Skeletal muscle tissue (tissue), 4 donors: ENCODE measurements around the gene PLA2G2C. TPM values are rescaled to one million over a fixed set of nuclear protein-coding genes. Genes with fewer than 3 reads are reported as not detected.
"Not testable (repeated sequence)": the region's sequence is repeated elsewhere in the genome, so short reads cannot be mapped to it uniquely, and the experiment has no call there.

ENCODE experiments used
- H3K27ac ChIP-seq: one replicate; pipeline ENCODE4 v1.7.0; 2013; ENCODE audit warnings: mild to moderate bottlenecking, low read depth, low read length, inconsistent platforms
- H3K27me3 ChIP-seq, 3 donors: one replicate each; pipeline ENCODE4 v1.7.0; 2013; ENCODE audit warnings: low read length in 3 of 3; ENCODE audit not compliant: control insufficient read depth in 3 of 3, insufficient read depth in 3 of 3
- H3K36me3 ChIP-seq, 3 donors: one replicate each; pipeline ENCODE4 v1.7.0; 2013; ENCODE audit warnings: low read length in 3 of 3; ENCODE audit not compliant: control insufficient read depth in 3 of 3, insufficient read depth in 3 of 3
- H3K4me1 ChIP-seq, 3 donors: one replicate each; pipeline ENCODE4 v1.7.0; 2013; ENCODE audit warnings: low read length in 3 of 3, mild to moderate bottlenecking in 3 of 3; ENCODE audit not compliant: control insufficient read depth in 3 of 3, insufficient read depth in 3 of 3
- H3K4me3 ChIP-seq, 3 donors: one replicate each; pipeline ENCODE4 v1.7.0; 2013; ENCODE audit warnings: low read length in 3 of 3
- H3K9ac ChIP-seq, 3 donors: one replicate each; pipeline ENCODE4 v1.7.0; 2013; ENCODE audit warnings: low read length in 3 of 3, mild to moderate bottlenecking in 3 of 3, moderate library complexity in 2 of 3, low read depth in 1 of 3
- H3K9me3 ChIP-seq, 3 donors: one replicate each; pipeline ENCODE4 v1.7.0; 2013; ENCODE audit warnings: low read length in 3 of 3; ENCODE audit not compliant: control insufficient read depth in 3 of 3
- total RNA-seq: library from RNA; depleted of rRNA; stranded (reverse); fragments of >200 nt; gene quantifications from one replicate; pipeline ENCODE4 v1.2.3, GENCODE V29; 2014
- donor health status: Osteomylitis.

PLA2G2C gene
- not detected for total RNA-seq

- H3K27ac ChIP-seq = no peak within 1 kb of the TSS
- peaks cover 41 to 57% (median 51%) of the 10 kb centered on the region in 3 donors for H3K27me3 ChIP-seq
These were observed at the start of gene PLA2G2C, which contains the start of gene UBXN10 for GRCh38 chr1:20185834-20186782. PLA2G2C (minus strand) TSS chr1:20186518; CDS start chr1:20177363, 9,155 bp downstream. UBXN10 (plus strand) TSS chr1:20186096; CDS start chr1:20190562, 4,466 bp downstream.

DNA sequence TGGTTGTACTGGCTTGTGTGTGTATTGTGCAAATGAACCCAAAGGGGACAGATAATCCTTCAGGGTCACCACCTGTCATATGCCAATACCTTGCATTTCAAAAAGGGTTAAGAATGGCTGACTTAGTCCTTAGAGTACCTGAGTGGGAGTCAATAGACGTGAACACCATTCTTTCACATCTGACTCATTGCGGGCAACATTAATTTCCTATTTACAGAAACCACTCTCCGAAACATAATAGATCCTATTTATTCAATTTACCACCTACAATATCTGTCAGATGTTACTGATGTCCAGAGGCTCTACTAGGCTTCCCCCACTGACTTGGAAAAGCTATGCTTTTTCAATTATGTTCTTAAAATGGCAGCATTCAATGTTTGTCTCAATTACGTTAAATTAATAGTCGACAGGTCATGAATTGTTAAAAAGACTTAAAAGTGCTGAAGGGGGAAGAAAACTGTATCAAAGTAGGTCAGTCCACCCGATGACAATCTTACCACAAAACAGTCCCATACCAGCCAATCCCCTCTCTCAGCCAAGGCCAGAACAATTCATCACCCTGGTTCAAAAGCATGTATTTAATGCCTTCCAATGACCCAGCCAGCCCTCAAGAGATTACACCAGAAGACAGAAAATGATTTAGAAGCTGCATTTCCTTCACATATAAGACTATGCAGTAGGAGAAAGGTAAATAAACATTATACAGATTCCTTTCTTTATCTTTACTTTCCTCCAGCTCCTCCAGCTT lies 48.6 kb upstream of the PLA2G2C start:
- Histone ChIP-seq H3K36me3 (no peaks in the 10 kb centered on the region), H3K27ac (no peak overlapping the region), H3K4me1 (peaks cover 0 to 3% (median 0%) of the 10 kb centered on the region in 3 donors), H3K9me3 (no peaks in the 10 kb centered on the region), H3K9ac (no peak overlapping the region), H3K4me3 (no peak overlapping the region), H3K27me3 (peaks cover 12 to 22% (median 17%) of the 10 kb centered on the region in 3 donors)

More at GRCh38 chr1:20185834-20186782, at the start of gene PLA2G2C, which contains the start of gene UBXN10:
- H3K4me3 ChIP-seq = peak within 1 kb of the TSS in 2 of 3 donors; percentile 51 to 61
- peaks cover 6% of the 10 kb centered on the region in 3 donors for H3K4me1 ChIP-seq
- no peaks in the 10 kb centered on the region for H3K9me3 ChIP-seq
- no peaks in the 10 kb centered on the region for H3K36me3 ChIP-seq
- H3K9ac ChIP-seq = peak within 1 kb of the TSS in 2 of 3 donors; percentile 57 to 60

- peaks cover 0 to 3% (median 0%) of the 10 kb centered on the region in 3 donors for H3K4me1 ChIP-seq
- H3K36me3 ChIP-seq = no peaks in the 10 kb centered on the region
- peaks cover 16 to 22% (median 20%) of the 10 kb centered on the region in 3 donors for H3K27me3 ChIP-seq
- no peaks in the 10 kb centered on the region for H3K9me3 ChIP-seq
- no peak overlapping the region for H3K4me3 ChIP-seq
- no peak overlapping the region for H3K27ac ChIP-seq
- H3K9ac ChIP-seq = no peak overlapping the region
These were observed 47.5 kb upstream of the PLA2G2C start for GRCh38 chr1:20233866-20234265.

- peaks cover 16 to 24% (median 23%) of the 10 kb centered on the region in 3 donors for H3K27me3 ChIP-seq
- H3K9me3 ChIP-seq = no peaks in the 10 kb centered on the region
- peaks cover 0 to 3% (median 0%) of the 10 kb centered on the region in 3 donors for H3K4me1 ChIP-seq
- H3K4me3 ChIP-seq = no peak overlapping the region
- no peak overlapping the region for H3K27ac ChIP-seq
- H3K36me3 ChIP-seq = no peaks in the 10 kb centered on the region
- no peak overlapping the region for H3K9ac ChIP-seq
These were observed 47.1 kb upstream of the PLA2G2C start for GRCh38 chr1:20233394-20233793.

GRCh38 chr1:20232564-20232963 lies 46.2 kb upstream of the PLA2G2C start:
- H3K36me3 ChIP-seq, H3K4me1 ChIP-seq, H3K27ac ChIP-seq, H3K4me3 ChIP-seq, H3K9ac ChIP-seq, H3K9me3 ChIP-seq: not testable (repeated sequence)
- H3K27me3 ChIP-seq = peaks cover 20 to 32% (median 28%) of the 10 kb centered on the region in 3 donors

- Histone ChIP-seq H3K9me3 (no peaks in the 10 kb centered on the region), H3K36me3 (no peaks in the 10 kb centered on the region), H3K9ac (no peak overlapping the region), H3K4me1 (peaks cover 0 to 3% (median 0%) of the 10 kb centered on the region in 3 donors), H3K27ac (no peak overlapping the region), H3K4me3 (no peak overlapping the region), H3K27me3 (peaks cover 20 to 43% (median 33%) of the 10 kb centered on the region in 3 donors)
These were observed 42.9 kb upstream of the PLA2G2C start for GRCh38 chr1:20229171-20229570.

DNA sequence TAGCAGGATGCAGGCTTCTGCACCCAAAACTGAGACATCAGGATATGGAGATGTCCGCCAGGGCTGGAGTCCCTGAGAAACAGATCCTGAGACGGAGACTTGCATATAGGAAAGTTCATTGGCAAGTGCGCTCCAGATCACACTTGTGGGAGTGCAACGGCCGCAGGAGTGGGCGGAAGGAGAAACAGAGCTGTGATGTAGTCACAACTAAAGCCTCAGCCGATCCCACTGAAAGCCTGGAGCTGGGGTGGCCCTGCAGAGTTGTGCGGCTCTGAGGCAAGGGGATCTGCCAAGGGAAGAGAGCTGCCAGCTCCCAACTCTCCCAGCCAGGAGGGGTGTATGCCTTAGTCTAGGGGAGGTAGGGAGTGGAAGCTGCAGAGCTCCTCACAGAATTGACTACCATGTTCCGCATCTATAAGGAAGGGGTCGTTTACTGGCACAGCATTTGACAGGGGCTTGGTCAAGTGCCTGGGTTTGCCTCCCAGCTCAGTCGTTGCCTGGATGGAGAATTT lies 42.1 kb upstream of the PLA2G2C start:
- Histone ChIP-seq H3K27me3 (peaks cover 14 to 37% (median 29%) of the 10 kb centered on the region in 3 donors), H3K9ac (no peak overlapping the region), H3K4me1 (no peaks in the 10 kb centered on the region), H3K27ac (no peak overlapping the region), H3K36me3 (no peaks in the 10 kb centered on the region), H3K9me3 (no peaks in the 10 kb centered on the region), H3K4me3 (no peak overlapping the region)

DNA sequence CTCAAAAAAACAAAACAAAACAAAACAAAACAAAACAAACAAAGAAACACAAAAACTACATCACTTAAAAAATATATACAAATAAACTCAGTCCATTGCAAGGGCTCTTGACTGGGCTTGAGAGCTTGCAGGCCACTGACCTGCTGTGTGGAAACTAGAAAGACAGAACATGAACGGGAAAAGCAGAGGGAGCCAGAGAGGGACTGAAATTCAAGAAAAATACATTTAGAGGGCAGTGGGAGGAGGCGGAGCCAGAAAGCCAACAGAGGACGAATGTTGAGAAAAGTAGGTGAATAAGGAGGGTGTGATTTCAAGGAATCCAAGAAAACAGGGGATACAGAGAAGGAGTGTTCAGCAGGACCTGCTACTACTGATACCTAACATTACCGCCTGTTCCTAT lies 41.4 kb upstream of the PLA2G2C start:
- H3K9me3 ChIP-seq = no peaks in the 10 kb centered on the region
- no peaks in the 10 kb centered on the region for H3K36me3 ChIP-seq
- H3K9ac ChIP-seq = no peak overlapping the region
- peaks cover 15 to 37% (median 29%) of the 10 kb centered on the region in 3 donors for H3K27me3 ChIP-seq
- no peak overlapping the region for H3K27ac ChIP-seq
- H3K4me1 ChIP-seq = no peaks in the 10 kb centered on the region
- H3K4me3 ChIP-seq = no peak overlapping the region

- Histone ChIP-seq H3K27ac (no peak overlapping the region), H3K9me3 (no peaks in the 10 kb centered on the region), H3K4me1 (no peaks in the 10 kb centered on the region), H3K4me3 (no peak overlapping the region), H3K9ac (no peak overlapping the region), H3K27me3 (peaks cover 11 to 39% (median 23%) of the 10 kb centered on the region in 3 donors), H3K36me3 (no peaks in the 10 kb centered on the region)
These were observed 38.2 kb upstream of the PLA2G2C start for GRCh38 chr1:20224546-20224945.
